ENCODE results near the gene SLC16A13. TPM values are rescaled to one million over a fixed set of nuclear protein-coding genes. Genes with fewer than 3 reads are reported as not detected.

The SLC16A13 gene
- total and polyA plus RNA-seq, 2 of the 8 experiments (the other 6 are each of a cell fraction or from before 2014, with no cell fraction given) = 5.4 to 5.8 TPM

DNA sequence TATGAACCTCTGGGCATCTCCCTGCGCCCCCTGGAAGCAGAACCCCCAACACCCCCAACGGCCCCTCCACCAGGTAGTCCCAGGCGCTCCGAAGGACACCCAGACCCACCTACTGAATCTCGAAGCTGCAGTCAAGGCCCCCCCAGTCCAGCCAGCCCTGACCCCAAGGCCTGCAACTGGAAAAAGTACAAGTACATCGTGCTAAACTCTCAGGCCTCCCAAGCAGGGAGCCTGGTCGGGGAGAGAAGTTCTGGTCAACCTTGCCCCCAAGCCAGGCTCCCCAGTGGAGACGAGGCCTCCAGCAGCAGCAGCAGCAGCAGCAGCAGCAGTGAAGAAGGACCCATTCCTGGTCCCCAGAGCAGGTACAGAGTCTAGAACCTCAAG, 11.4 kb upstream of the SLC16A13 start:
- Histone ChIP-seq H3K4ac (replicated peaks; ENCODE audit: insufficient read length, low read depth, low read length) (no peak overlapping the region), H2AK5ac (ENCODE audit: low read depth, low read length) (peak overlapping the region; percentile 60; the same call in 1 of the 2 replicates), H3K9ac (replicated peaks in 1 of 4; ENCODE audit: extremely low read depth in 1 of 4, low read depth in 3 of 4, low read length in 3 of 4) (no peak overlapping the region), H2BK5ac (ENCODE audit: low read depth, low read length) (no peak overlapping the region), H3K4me2 (ENCODE audit: insufficient read depth in 1 of 2, low read depth in 2 of 2, low read length in 2 of 2) (no peak overlapping the region; a peak in 1 of 4 replicates), H3K27ac (ENCODE audit: low read depth, low read length) (no peak overlapping the region), H3K18ac (ENCODE audit: extremely low read depth, low read length) (no peak overlapping the region), H3K4me3 (ENCODE audit: extremely low read depth in 1 of 4, insufficient read depth in 2 of 4, low read depth in 3 of 4, low read length in 4 of 4) (no peak overlapping the region), H4K91ac (replicated peaks; ENCODE audit: insufficient read length, low read length) (no peak overlapping the region), H2AFZ (ENCODE audit: low read length) (no peak overlapping the region), H3K36me3 (ENCODE audit: control insufficient read depth in 2 of 4, insufficient read depth in 4 of 4, low read length in 3 of 4) (peaks cover 0 to 8% (median 3%) of the 10 kb centered on the region in 4 experiments; a peak in 1 of 8 replicates), H3K79me2 (ENCODE audit: control insufficient read depth in 1 of 2, insufficient read depth in 2 of 2, low read length in 2 of 2) (no peaks in the 10 kb centered on the region), H3K23me2 (ENCODE audit: low read depth, low read length) (peaks cover 11% of the 10 kb centered on the region), H3K56ac (replicated peaks; ENCODE audit: insufficient read length, low read depth, low read length) (no peak overlapping the region), H3K9me3 (ENCODE audit: insufficient read depth in 2 of 2, low read depth in 1 of 2, low read length in 1 of 2) (no peaks in the 10 kb centered on the region), H2BK20ac (ENCODE audit: low read length) (no peak overlapping the region), H3K79me1 (ENCODE audit: low read depth, low read length) (no peaks in the 10 kb centered on the region), H2BK120ac (replicated peaks; ENCODE audit: low read depth, low read length) (no peak overlapping the region), H4K5ac (ENCODE audit: insufficient read length, low read depth, low read length) (no peak overlapping the region), H3K14ac (ENCODE audit: insufficient read length) (no peak overlapping the region), H4K8ac (ENCODE audit: extremely low read depth, insufficient read depth, low read length) (no peak overlapping the region), H3K23ac (ENCODE audit: insufficient read length) (no peak overlapping the region), H3K27me3 (replicated peaks in 1 of 4; ENCODE audit: control insufficient read depth in 3 of 4, extremely low read depth in 1 of 4, insufficient read depth in 3 of 4, low read length in 3 of 4) (peaks cover 0 to 16% (median 14%) of the 10 kb centered on the region in 4 experiments; a peak in 6 of 7 replicates), H2BK12ac (ENCODE audit: low read depth, low read length) (0 out of 2 replicates have a peak overlapping the region, but pooled peaks have one; percentile 60), H3K4me1 (replicated peaks in 1 of 4; ENCODE audit: control insufficient read depth in 3 of 4, insufficient read depth in 4 of 4, low read length in 3 of 4) (peaks cover 0 to 12% (median 5%) of the 10 kb centered on the region in 4 experiments; a peak in 6 of 7 replicates), H2BK15ac (ENCODE audit: low read length) (no peak overlapping the region), H4K20me1 (replicated peaks in 1 of 2; ENCODE audit: control insufficient read depth in 1 of 2, insufficient read depth in 2 of 2, low read length in 2 of 2) (no peaks in the 10 kb centered on the region)
- ChIA-PET POLR2A (ENCODE audit: partially characterized antibody) (interaction anchor here (1.0 to 2.7 kb wide), 2 partner anchors 11 to 19 kb away, joined by 4 to 15 read pairs; partner anchors contain the start of gene SLC16A13), CTCF (ENCODE audit: partially characterized antibody) (interaction anchor here (0.6 to 2.4 kb wide), 5 partner anchors 8 to 153 kb away, joined by 3 to 6 read pairs (median 3); no protein-coding TSS in a partner anchor)
- FAIRE-seq = no peak
- 92% methylated on average over 8 of the region's 8 CpGs; no CpG with 5 or more reads in 1 of the 2 experiments for WGBS, 2 experiments (ENCODE audit: extremely low coverage in 1 of 2, insufficient coverage in 1 of 2, insufficient read length in 1 of 2, insufficient replicate concordance in 2 of 2, low coverage in 1 of 2, low lambda C conversion rate in 2 of 2, missing lambda C conversion rate in 1 of 2)
- no peak for DNase-seq (ENCODE audit: low read depth in 1 of 2, low spot score in 2 of 2)
- TF ChIP-seq CTBP2 (IDR thresholded peaks at IDR 0.05; ENCODE audit: borderline replicate concordance, insufficient read depth, insufficient read length, low read length) (no peak), EGR1 (IDR thresholded peaks at IDR 0.05; ENCODE audit: borderline replicate concordance, low read depth, low read length) (no peak), POLR2AphosphoS5 (IDR thresholded peaks at IDR 0.05; ENCODE audit: low read depth, low read length) (no peak), HDAC2 (IDR thresholded peaks at IDR 0.05; ENCODE audit: borderline replicate concordance in 1 of 2, low read depth in 2 of 2, low read length in 2 of 2) (no peak), SAP30 (IDR thresholded peaks at IDR 0.05; ENCODE audit: insufficient read depth, insufficient replicate concordance, low read length) (no peak), CHD2 (IDR thresholded peaks at IDR 0.05; ENCODE audit: low read length) (no peak), SIRT6 (IDR thresholded peaks at IDR 0.05; ENCODE audit: low read length) (no peak), EP300 (IDR thresholded peaks at IDR 0.05; ENCODE audit: borderline replicate concordance in 1 of 2, low read depth in 2 of 2, low read length in 2 of 2) (no peak), HDAC6 (IDR thresholded peaks at IDR 0.05; ENCODE audit: low read depth, low read length) (no peak)
- TF ChIP-seq, protein P1, sequence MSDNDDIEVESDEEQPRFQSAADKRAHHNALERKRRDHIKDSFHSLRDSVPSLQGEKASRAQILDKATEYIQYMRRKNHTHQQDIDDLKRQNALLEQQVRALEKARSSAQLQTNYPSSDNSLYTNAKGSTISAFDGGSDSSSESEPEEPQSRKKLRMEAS (IDR thresholded peaks at IDR 0.05) = no peak
- TF ChIP-seq, protein P2, sequence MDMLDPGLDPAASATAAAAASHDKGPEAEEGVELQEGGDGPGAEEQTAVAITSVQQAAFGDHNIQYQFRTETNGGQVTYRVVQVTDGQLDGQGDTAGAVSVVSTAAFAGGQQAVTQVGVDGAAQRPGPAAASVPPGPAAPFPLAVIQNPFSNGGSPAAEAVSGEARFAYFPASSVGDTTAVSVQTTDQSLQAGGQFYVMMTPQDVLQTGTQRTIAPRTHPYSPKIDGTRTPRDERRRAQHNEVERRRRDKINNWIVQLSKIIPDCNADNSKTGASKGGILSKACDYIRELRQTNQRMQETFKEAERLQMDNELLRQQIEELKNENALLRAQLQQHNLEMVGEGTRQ (IDR thresholded peaks at IDR 0.05; ENCODE audit: low read length) = no peak

All from H1 (cell line).